Stimulated activated CD4-positive, alpha-beta T cell treated with anti-CD3 and anti-CD28 coated beads, Interleukin-4, amount 100 ng/mL, for 24 hours (primary cell): ENCODE measurements around the gene C3AR1.
A peak's percentile ranks its signal among the peaks of the same experiment; 100 is the strongest.
"Not testable (repeated sequence)": the region's sequence is repeated elsewhere in the genome, so short reads cannot be mapped to it uniquely, and the experiment has no call there.

ENCODE experiments used
- DNase-seq: peaks from one replicate; pipeline ENCODE4 v3.0.0-alpha.2; 2020

Gene C3AR1

DNA sequence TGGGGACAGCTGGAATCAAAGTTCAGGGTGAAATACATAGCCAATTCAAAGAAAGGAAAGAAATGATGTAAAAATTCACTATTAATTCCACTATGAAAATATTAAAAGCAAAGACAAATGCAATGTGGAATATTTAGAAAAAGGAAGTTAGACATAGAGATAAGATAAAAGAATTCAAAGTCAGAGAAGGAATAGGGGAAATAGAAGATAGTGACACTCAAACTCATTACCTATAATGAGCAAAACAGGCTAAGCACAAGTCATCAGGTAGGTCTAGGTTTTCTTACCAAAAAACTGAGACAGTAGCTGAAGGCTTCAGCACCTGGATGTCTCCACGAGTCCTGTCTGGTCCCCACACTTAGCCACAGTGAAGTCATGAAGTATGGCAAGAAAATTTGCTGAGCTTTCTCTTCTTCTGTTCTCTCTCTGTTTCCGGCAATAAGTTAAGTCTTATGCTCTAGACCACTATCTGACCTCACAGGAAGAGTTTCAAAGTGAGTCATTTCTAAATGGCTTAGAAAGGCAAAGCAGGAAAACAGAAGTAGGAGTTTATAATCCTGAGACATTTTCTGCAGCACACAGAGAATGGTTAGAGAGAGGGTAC is at the start of gene C3AR1:
TSS of gene C3AR1 (minus strand) at position 369 of the 604 bp plus-strand sequence. CDS start 6,174 bp downstream, outside the sequence.
- DNase-seq = peak; percentile 25

- not testable (repeated sequence) for DNase-seq
These were observed 47.0 kb upstream of the C3AR1 start for GRCh38 chr12:8113117-8113516.

DNA sequence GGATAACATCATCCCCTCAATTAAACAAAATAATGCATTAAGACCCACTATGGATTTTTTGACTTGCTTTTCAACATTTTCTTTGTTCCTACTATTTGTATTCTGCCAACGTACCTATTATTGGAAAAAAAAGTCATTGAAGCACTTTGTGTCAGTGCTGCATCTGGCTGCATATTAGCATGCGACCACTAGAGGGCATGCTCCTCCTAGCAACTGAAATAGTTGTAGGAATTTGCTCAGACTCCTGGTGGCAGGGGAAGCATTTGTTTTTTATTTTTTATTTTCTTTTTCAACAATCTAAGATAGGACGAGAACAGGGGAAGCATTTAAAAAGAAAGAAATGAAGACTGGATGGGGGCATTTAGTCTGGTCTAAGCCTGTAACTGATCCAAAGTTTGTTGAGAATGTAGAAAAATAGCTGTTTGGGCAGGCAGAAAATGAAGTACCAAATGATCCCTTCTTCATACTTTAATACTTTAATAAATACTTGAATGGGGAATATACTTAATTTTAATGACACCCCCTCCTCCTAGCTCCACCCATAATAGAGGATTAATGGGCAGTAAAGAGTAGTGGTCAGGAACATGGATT is 42.7 kb upstream of the C3AR1 start:
- DNase-seq = peak; percentile 83

DNA sequence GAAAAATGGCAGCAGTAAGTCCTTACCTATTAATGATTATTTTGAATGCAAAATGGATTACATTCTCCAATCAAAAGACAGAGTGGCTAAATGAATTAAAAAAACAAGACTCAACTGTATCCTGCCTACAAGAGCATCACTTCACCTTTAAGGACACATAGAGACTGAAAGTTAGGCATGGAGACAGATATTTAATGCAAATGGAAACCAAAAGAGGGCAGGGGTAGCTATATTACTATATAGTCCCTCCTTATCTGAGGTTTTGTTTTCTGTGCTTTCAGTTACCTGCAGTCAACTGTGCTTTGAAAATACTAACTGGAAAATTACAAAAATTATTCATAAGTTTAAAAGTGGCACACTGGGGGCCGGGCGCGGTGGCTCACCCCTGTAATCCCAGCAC is 33.1 kb upstream of the C3AR1 start:
- no peak for DNase-seq

DNA sequence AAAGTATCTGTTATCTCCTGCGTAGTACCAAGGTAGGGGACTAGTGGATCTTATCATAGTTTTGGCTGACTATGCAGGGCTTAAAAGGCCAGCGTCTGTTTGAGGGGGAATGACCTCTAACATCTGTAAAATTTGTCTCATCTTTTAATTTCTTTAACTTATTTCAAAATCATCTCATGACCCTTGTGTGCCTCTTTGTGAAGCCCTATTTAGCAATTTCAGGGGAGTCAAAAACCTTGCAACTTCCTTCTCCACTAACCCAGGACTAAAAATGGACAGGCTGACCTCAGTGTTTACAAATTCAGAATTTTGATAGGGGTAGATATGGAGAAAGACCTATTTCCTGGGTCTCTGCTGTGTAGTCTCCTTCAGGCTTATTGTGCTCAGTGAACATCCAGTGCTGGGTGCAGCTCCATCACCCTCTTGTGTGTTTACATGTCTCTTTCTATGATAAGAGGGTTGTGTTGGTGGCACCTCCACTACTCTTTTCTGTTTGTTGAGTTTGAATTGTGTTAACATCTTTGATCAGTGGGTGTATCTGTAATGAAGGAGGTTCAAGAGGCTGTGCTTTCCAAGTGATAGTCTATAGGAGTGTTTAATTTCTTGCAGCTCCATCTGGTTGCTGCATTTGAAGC is 30.2 kb upstream of the C3AR1 start:
- no peak for DNase-seq

GRCh38 chr12:8093291-8093690 is 27.1 kb upstream of the C3AR1 start:
- no peak for DNase-seq

- DNase-seq = no peak
These were observed 23.6 kb upstream of the C3AR1 start for GRCh38 chr12:8089716-8090115.

DNA sequence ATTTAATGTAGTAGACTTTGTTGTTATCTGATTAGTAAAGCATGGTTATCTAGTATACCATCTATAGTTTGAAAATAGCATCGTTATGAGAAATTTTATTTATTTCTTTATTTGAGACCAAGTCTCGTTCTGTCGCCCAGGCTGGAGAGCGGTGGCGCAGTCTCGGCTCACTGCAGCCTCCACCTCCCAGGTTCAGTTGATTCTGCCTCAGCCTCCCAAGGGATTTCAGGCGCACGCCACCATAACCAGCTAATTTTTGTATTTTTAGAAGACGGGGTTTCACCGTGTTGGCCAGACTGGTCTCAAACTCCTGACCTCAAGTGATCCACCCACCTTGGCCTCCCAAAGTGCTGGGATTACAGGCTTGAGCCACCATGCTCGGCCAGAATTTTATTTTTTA is 23.1 kb upstream of the C3AR1 start:
- DNase-seq = not testable (repeated sequence)

DNA sequence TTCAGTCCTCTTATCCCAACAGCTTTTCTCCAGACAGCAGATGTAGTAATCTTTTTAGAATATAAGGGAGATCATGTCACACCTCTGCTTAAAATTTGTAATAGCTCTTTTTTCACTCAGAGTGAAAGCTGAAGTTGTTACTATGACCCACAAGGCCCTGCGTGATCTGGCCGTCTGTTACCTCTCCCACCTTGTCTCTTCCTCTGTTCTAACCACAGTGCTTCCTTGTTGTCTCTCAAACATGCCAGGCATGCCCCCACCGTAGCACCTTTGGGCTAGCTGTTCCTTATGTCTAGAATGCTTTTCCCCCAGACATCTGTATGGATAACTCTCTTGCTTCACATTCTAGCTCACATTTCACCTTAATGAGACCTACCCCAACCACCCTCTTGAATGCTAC is 22.4 kb upstream of the C3AR1 start:
- peak; percentile 29 for DNase-seq

DNA sequence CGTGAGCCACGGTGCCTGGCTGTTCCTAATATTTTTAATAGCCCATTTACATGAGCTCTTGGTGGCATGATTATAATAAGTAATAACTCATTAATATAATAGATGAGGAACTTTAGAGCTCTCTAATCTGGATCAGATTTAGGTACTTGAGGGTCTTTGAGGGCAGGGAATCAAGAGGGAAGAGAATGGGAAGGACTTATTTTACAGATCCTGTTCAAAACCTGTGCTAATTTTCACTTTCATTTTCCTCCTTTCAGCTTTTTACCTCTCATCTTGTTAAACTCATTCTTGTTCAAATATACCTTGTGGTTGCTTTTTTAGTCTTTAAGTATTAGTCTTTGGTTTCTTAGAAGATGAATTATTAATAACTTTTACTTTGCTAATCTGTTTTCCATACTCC is 21.5 kb upstream of the C3AR1 start:
- DNase-seq = no peak

DNA sequence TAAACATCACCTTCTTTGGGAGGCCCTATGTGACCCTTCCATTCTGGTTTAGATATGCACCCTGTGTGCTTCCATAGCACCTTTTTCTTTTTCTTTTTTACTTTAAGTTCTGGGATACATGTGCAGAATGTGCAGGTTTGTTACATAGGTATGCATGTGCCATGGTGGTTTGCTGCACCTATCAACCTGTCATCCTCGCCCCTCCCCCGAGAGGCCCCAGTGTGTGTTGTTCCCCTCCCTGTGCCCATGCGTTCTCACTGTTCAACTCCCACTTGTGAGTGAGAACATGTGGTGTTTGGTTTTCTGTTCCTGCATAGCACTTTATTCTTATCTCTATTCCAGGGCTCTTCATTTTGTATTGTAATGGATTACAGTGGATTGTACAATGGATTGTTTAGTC is 18.2 kb upstream of the C3AR1 start:
- peak; percentile 33 for DNase-seq

GRCh38 chr12:8082808-8083100 is 16.6 kb upstream of the C3AR1 start:
- no peak for DNase-seq

GRCh38 chr12:8081251-8081920 is 15.2 kb upstream of the C3AR1 start:
- DNase-seq = peak; percentile 28

DNA sequence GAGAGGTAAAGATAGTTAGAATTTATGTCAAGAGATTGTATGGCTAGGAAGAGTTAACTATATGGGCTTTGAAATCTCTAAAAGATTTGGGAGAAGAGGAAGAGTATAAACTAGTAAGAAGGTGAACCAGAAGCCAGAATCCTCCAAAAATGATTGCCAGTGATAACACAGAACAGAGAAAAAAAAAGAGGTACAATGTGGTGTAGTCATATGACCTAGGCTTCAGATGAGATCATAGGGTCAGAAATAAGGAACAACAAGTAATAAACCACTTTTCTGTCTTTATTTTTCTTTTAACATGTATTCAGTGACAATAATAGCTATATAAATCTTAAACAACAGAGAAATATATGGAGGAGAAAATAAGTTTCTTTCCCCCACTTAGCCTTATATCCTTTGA is 14.0 kb upstream of the C3AR1 start:
- no peak for DNase-seq

DNA sequence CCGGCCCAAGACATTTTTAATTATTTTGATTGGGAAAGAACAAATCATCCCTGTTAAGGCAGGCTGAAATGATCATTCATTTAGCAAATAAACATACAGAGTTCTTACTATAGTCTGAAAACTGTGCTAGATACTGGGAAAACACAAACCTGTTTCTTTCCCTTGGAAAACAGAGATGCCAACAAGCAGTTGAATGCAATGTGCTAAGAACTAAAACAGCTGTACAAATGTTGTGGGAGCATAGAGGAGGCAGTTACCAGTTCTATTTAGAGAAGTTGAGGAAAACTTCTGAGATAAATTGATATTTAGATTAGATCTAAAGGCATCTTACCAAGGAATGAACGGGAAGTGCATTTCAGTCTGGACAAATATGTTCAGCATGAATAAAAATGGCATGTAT is 12.8 kb upstream of the C3AR1 start:
- no peak for DNase-seq

DNA sequence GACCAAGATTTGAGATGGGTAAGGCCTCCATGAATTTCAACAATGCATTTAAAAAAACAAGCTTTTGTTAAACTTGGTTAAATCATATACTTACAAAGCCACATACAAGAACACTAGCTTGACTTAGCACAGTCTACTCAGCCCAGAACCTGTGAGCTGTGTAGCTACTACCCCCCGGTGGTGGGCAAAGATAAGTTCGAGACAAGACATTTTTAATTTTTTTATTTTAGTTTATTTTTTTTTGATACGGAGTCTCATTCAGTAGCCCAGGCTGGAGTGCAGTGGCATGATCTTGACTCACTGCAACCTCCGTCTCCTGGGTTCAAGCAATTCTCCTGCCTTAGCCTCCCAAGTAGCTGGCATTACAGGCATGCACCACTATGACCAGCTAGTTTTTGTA is 12.2 kb upstream of the C3AR1 start:
- peak; percentile 70 for DNase-seq

DNA sequence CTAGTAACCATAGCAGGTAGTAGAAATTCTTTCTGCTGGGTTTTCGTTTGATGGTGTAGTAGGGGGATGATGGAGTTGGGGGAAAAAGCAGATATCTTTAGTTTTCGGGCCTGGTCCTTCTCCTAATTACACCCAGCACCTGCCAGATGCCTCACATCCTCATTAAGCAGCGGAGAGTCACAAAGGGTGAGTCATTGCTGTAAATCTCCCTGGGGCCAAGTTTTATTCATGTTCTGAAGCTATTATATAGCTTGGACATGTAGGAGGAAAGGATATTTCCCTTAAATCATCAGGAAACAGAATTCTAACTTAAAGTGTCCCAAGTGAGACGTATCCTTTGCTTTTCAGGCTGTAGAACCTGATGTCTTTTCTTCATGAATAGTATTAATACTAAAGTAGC is 11.0 kb upstream of the C3AR1 start:
- no peak for DNase-seq

GRCh38 chr12:8076366-8076765 is 10.2 kb upstream of the C3AR1 start:
- no peak for DNase-seq

DNA sequence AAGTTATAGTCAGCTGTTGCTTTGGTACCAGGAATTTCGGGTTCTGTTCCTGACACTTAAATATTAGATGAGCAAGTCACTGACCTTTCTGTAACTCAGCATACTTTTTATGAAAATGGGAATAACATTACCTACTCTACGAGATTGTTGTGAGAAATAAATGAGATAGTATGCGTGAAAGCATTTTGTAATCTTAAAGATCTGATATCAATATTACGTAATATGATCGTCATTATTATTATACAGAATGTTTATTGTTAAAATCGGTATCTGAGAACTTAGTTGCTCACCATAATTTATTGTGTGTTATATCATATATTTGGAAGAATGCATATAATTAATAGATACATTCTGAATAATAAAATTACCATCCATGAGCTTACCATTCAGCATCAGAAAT is 9.8 kb upstream of the C3AR1 start:
- DNase-seq = no peak

DNA sequence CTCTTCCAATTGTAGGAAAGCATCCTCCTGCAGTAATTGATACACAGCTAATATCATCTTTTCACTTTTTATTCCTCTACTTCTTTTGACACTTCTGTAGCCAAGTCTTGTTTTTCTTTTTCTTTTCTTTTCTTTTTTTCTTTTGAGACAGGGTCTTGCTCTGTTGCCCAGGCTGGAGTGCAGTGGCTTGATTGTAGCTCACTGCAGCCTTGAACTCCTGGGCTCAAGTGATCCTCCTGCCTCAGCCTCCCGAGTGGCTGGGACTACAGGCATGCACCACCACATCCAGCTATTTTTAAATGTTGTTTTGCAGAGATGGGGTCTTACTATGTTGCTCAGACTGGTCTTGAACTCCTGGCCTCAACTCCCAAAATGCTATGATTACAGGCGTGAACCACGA is 5.7 kb upstream of the C3AR1 start:
- not testable (repeated sequence) for DNase-seq

DNA sequence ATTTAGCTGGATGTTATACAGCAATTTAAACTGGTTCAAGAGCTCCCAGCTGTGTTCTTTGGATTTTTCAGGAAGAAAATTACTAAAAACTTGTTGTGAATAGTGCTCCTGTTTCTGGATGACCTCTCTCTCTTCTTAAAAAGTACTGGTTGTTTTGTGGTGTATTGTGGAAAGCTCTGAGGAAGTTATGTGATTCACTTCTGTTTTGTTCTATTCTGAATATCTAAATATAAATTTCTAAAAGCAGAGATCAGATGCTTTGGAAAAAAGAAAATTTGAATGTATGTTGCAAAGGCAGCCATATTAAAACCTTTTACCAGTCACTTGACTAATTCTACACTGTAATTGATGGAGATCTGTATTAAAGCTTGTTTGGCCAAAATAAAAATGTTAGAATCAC is 3.4 kb upstream of the C3AR1 start:
- DNase-seq = no peak

DNA sequence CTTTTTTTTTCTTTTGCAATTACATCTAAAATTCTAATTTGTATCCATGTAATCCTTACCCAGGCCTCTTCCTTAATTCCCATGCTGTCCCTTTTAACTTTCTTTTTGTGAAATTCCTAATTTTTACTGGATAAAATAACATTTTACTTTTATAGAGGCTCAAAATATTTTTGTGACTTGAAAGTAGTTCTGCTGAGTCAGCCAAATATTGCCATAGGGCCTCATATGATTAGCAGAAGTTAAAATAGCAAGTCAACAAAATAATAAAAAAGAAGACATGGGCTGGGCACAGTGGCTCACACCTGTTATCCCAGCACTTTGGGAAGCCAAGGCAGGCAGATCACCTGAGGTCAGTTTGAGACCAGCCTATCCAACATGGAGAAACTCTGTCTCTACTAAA is 2.0 kb downstream of the C3AR1 start:
- DNase-seq = no peak

DNA sequence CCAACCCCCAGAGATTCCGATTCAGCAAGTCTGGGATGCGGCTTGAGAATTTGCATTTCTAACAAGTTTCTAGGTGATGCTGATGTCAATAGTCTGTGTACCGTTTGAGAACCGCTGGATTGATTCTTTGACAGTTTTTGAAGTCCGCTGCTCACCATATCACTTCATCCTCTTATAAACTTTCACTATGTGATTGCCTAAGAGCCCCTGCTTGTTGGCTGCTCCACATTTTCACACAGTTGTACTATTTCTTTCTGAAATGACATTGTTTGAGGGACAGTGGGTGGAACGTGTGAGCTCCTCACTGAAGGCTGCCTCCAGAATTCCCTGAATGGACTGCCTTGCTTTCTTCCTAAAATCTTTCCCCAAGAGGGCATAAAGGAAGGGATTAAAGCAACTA is 7.7 kb downstream of the C3AR1 start:
- no peak for DNase-seq

GRCh38 chr12:8057839-8058238 is 8.3 kb downstream of the C3AR1 start:
- no peak for DNase-seq
